Keratinocyte (primary cell): ENCODE data around the gene DEPDC1B.

Experiments
- EZH2 ChIP-seq: IDR thresholded peaks from one replicate; pipeline ENCODE4 v1.6.1; 2012; ENCODE audit warnings: inconsistent platforms, mild to moderate bottlenecking, low read length, moderate library complexity
- TF ChIP-seq, protein P1 (sequence below), 3 experiments: IDR thresholded peaks in 1 of 3; conservative IDR thresholded peaks in 1 of 3; optimal IDR thresholded peaks in 1 of 3; 2 replicates in 2 of 3; 3 replicates in 1 of 3; pipeline versions ENCODE3 to v1.5.1; 2011; ENCODE audit warnings: low read length in 3 of 3, mild to moderate bottlenecking in 3 of 3, moderate library complexity in 2 of 3, control low read depth in 1 of 3, inconsistent platforms in 1 of 3; ENCODE audit not compliant: insufficient read depth in 2 of 3; ENCODE audit errors: extremely low read depth in 1 of 3

DNA sequence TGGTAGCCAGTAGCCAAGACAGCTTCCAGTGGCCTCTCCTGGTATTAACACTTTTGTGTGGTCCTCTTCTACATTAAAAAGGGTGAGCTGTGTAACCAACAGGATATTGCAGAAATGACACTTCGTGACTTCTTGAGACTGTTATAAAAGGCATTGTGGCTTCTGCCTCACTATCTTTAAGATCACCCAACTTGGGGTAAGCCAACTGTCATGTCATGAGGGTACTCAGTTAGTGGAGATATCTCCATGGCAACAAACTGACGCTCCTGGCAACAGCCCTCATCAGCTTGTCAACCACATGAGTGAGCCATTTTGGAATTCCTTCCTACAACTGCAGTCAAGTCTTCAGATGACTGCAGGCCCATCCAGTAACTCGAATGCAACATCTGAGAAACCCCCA lies 121.7 kb downstream of the DEPDC1B start:
- TF ChIP-seq EZH2 = no peak
- TF ChIP-seq, protein P1, sequence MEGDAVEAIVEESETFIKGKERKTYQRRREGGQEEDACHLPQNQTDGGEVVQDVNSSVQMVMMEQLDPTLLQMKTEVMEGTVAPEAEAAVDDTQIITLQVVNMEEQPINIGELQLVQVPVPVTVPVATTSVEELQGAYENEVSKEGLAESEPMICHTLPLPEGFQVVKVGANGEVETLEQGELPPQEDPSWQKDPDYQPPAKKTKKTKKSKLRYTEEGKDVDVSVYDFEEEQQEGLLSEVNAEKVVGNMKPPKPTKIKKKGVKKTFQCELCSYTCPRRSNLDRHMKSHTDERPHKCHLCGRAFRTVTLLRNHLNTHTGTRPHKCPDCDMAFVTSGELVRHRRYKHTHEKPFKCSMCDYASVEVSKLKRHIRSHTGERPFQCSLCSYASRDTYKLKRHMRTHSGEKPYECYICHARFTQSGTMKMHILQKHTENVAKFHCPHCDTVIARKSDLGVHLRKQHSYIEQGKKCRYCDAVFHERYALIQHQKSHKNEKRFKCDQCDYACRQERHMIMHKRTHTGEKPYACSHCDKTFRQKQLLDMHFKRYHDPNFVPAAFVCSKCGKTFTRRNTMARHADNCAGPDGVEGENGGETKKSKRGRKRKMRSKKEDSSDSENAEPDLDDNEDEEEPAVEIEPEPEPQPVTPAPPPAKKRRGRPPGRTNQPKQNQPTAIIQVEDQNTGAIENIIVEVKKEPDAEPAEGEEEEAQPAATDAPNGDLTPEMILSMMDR (optimal IDR thresholded peaks at IDR 0.05 in 1 of 3, IDR thresholded peaks at IDR 0.05 in 1 of 3, conservative IDR thresholded peaks at IDR 0.05 in 1 of 3; ENCODE audit: extremely low read depth in 1 of 3, insufficient read depth in 2 of 3, low read length in 3 of 3) = no peak
